Left lung (tissue), 10 donors: ENCODE data around the gene PGAM1. TPM values are rescaled to one million over a fixed set of nuclear protein-coding genes. Genes with fewer than 3 reads are reported as not detected.
"Not testable (repeated sequence)": the region's sequence is repeated elsewhere in the genome, so short reads cannot be mapped to it uniquely, and the experiment has no call there.

Experiments
- ATAC-seq: fragments of 200-7000 bp; cut with Tn5 transposase; one replicate; pipeline ENCODE4 v1.9.1; 2020; ENCODE audit warnings: moderate library complexity
- DNase-seq, 4 donors: peaks; one replicate each; pipeline ENCODE4 v3.0.0-alpha.2; 2013 to 2020
- H3K27ac ChIP-seq, 2 donors: fragments of 200-600 bp; sonication (generic) in 1 of 2; one replicate each; pipeline versions ENCODE4 v1.5.0 to v1.8.0; 2020 to 2021
- H3K27me3 ChIP-seq, 2 donors: fragments of 200-600 bp; sonication (generic) in 1 of 2; one replicate each; pipeline versions ENCODE4 v1.5.0 to v1.8.0; 2020 to 2021
- H3K36me3 ChIP-seq, 2 donors: fragments of 200-600 bp; sonication (generic) in 1 of 2; one replicate each; pipeline versions ENCODE4 v1.5.0 to v1.8.0; 2020 to 2021
- H3K4me1 ChIP-seq, 2 donors: fragments of 200-600 bp; one replicate each; pipeline ENCODE4 v1.8.0; 2021
- H3K4me3 ChIP-seq, 2 donors: fragments of 200-600 bp; sonication (generic) in 1 of 2; one replicate each; pipeline versions ENCODE4 v1.5.0 to v1.8.0; 2020 to 2021; ENCODE audit warnings: mild to moderate bottlenecking in 1 of 2
- H3K9me3 ChIP-seq, 2 donors: fragments of 200-600 bp; sonication (generic) in 1 of 2; one replicate each; pipeline versions ENCODE4 v1.5.0 to v1.8.0; 2020 to 2021
- CTCF ChIP-seq, 2 donors: fragments of 200-600 bp; sonication (generic) in 1 of 2; IDR thresholded peaks; one replicate each; pipeline versions ENCODE4 v1.5.0 to v1.8.0; 2021; ENCODE audit warnings: antibody characterized with exemption in 2 of 2
- intact Hi-C, 2 donors: fragments of 100-400 bp; cut with DNase I; formaldehyde crosslinking; loops; one replicate each; pipeline versions ENCODE4 v1.11.2 to v1.14.2; 2022
- polyA plus RNA-seq, 6 donors: library from polyadenylated mRNA; unstranded; fragments of 120-200 nt; gene quantifications; one replicate each; pipeline ENCODE4 v1.2.1, GENCODE V29; 2013; ENCODE audit not compliant: insufficient read length in 6 of 6
- total RNA-seq, 2 donors: library from RNA; stranded (reverse); fragmentation: NEBNext Ultra II Directional; extraction: Animal tissue kit (Norgen Biotek cat#: 25700); gene quantifications; one replicate each; pipeline ENCODE4 v1.2.1, GENCODE V29; 2021
- donor health status: DM: no; HTN: yes; CAD: no.
- donor health status: DM: no; HTN: no; CAD: no.

The PGAM1 gene
- total and polyA plus RNA-seq, 8 donors, result 155 to 236 (median 169) TPM

GRCh38 chr10:97468162-97468561 lies 42.2 kb downstream of the PGAM1 start:
- Histone ChIP-seq H3K4me3 (no peak overlapping the region), H3K9me3 (no peaks in the 10 kb centered on the region), H3K27me3 (no peaks in the 10 kb centered on the region), H3K27ac (no peak overlapping the region), H3K36me3 (peaks cover 0 to 97% of the 10 kb centered on the region in 2 donors), H3K4me1 (peaks cover 0 to 16% of the 10 kb centered on the region in 2 donors)
- ATAC-seq, result no peak
- intact Hi-C loops, result no loop called here
- DNase-seq, result no peak
- no peak for TF ChIP-seq CTCF (IDR thresholded peaks at IDR 0.05)

- ATAC-seq, result peak; percentile 81
- peaks cover 0 to 11% of the 10 kb centered on the region in 2 donors for H3K4me1 ChIP-seq
- H3K4me3 ChIP-seq, intact Hi-C loops, H3K9me3 ChIP-seq, H3K27me3 ChIP-seq: not testable (repeated sequence)
- peaks cover 0 to 97% of the 10 kb centered on the region in 2 donors for H3K36me3 ChIP-seq
- peak overlapping the region in 1 of 2 donors; percentile 44 for H3K27ac ChIP-seq
- DNase-seq, result peak in 1 of 4 donors; percentile 56
These were observed 42.8 kb downstream of the PGAM1 start for GRCh38 chr10:97468781-97469180.

GRCh38 chr10:97474918-97475317 lies 48.9 kb downstream of the PGAM1 start:
- no peaks in the 10 kb centered on the region for H3K27me3 ChIP-seq
- peaks cover 2 to 15% of the 10 kb centered on the region in 2 donors for H3K4me1 ChIP-seq
- no peak for TF ChIP-seq CTCF (IDR thresholded peaks at IDR 0.05)
- no peak overlapping the region for H3K27ac ChIP-seq
- no peaks in the 10 kb centered on the region for H3K9me3 ChIP-seq
- ATAC-seq (no peak), DNase-seq (no peak)
- intact Hi-C loops, result no loop called here
- no peak overlapping the region for H3K4me3 ChIP-seq
- H3K36me3 ChIP-seq, result peaks cover 0 to 97% of the 10 kb centered on the region in 2 donors

- H3K36me3 ChIP-seq, result peaks cover 0 to 99% of the 10 kb centered on the region in 2 donors
- H3K4me3 ChIP-seq, result no peak overlapping the region
- H3K27me3 ChIP-seq, result no peaks in the 10 kb centered on the region
- H3K4me1 ChIP-seq, result peaks cover 2 to 15% of the 10 kb centered on the region in 2 donors
- peak; percentile 91 for ATAC-seq
- no peak for DNase-seq
- no peak for TF ChIP-seq CTCF (IDR thresholded peaks at IDR 0.05)
- no peaks in the 10 kb centered on the region for H3K9me3 ChIP-seq
- intact Hi-C loops, result no loop called here
- H3K27ac ChIP-seq, result peak overlapping the region; percentile 31 to 54
These were observed 50.1 kb downstream of the PGAM1 start for GRCh38 chr10:97475936-97476594.

GRCh38 chr10:97479410-97479809 lies 53.4 kb downstream of the PGAM1 start:
- H3K9me3 ChIP-seq, ATAC-seq, H3K4me3 ChIP-seq, H3K27me3 ChIP-seq, DNase-seq, intact Hi-C loops, H3K27ac ChIP-seq: not testable (repeated sequence)
- peaks cover 0 to 90% of the 10 kb centered on the region in 2 donors for H3K36me3 ChIP-seq
- peaks cover 2 to 23% of the 10 kb centered on the region in 2 donors for H3K4me1 ChIP-seq

- Histone ChIP-seq H3K27ac (no peak overlapping the region), H3K4me3 (no peak overlapping the region), H3K4me1 (peaks cover 2 to 23% of the 10 kb centered on the region in 2 donors), H3K36me3 (peaks cover 0 to 85% of the 10 kb centered on the region in 2 donors), H3K27me3 (no peaks in the 10 kb centered on the region), H3K9me3 (no peaks in the 10 kb centered on the region)
- DNase-seq (no peak), ATAC-seq (no peak)
- intact Hi-C loops, result no loop called here
- no peak for TF ChIP-seq CTCF (IDR thresholded peaks at IDR 0.05)
These were observed 53.9 kb downstream of the PGAM1 start for GRCh38 chr10:97479939-97480338.
